ENCODE measurements around the gene SLC35G2.
"Not testable (repeated sequence)": the region's sequence is repeated elsewhere in the genome, so short reads cannot be mapped to it uniquely, and the experiment has no call there.

Gene SLC35G2

DNA sequence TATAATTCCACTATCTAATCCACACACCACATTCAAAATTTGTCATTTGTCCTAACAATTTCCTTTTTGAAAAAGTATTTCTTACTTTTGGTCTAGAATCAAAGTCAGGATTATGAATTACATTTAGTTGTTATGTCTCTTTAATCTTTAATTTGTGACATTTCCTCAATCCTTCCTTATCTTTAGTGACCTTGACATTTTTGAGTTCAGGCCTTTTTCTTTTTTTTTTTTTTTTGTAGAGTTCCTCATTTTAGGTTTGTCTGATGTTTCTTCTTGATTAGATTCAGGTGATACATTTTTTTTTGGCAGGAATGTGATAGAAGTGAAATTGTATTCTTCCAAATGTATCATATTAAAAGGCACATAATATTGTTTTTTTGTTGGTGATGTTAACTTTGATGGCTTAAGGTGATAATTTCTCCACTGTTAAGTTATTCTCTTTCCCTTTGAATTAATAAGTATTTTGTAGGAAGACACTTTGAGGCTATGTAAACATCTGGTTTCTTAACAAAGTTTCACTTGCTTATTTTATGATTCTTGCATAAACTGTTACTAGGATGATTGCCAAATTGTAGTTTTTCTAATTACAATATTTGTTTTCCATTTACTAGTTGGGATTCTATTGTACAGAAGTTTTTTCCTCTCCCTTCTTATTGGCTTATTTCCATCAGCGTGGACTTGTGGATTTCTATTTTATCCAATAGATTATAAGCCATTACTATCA, 16.3 kb downstream of the SLC35G2 start:
- in situ Hi-C loops (cut with MboI; ENCODE audit: low sequenced_read_pairs) = no loop called here

DNA sequence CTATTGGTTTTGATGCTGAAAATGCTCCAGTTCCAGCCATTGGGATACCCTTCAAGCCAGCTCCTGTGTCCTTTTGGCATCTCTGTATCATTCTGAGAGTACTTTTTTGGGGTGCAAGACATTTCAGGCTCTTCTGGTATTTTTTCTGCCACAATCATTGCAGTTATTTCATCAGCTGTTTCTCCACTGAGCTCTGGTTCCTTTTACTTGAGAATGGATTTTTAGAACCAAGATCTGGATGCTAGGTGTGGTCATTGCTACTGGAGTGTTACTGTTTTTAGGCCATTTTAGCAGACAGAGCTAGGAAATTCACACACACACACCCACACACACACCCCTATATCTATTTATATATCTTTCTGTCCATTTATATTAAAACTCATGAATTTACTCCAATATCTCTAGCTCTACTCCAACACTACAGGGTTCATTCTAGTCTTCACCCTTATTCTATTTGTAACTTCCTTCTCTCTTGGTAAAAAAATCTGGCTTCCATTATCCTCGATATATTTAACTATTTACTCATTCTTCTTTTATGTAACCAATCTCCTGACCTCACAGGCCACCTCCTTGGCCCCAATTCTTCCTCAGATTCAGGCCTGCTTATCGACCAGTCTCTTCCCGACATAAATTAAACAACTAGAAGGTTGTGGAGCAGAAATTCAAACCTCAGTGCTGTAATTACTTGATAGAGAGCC, 17.0 kb downstream of the SLC35G2 start:
- in situ Hi-C loops (cut with MboI; ENCODE audit: low sequenced_read_pairs) = no loop called here

DNA sequence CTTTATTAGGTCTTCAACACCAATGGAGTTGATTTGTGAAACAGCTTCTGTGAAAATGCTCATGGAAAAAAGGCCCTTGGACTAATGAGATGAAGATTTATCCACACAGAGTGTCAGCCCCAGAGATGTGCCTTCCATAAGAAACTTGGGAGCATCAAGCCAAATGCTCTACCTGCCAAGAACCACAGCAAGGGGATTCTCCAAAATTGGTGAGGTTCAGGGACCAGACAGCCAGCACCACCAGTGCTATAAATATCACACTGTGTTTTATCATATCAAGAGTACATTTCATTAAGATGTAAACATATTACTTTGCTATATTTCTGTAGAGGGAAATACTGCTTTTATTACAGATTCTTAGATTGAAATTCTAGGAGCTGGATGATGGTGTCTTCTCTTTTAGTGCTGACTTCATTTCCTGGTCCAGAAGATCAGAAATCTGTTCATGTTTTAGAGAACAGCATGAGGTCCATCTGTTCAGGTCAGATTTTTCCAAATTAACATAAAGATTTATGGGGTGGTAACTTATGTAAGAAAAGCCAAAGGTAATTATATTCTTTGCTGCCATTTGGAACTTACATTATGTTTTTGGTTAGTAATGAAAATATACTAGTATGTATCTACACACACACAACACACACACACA, 17.7 kb downstream of the SLC35G2 start:
- in situ Hi-C loops (cut with MboI; ENCODE audit: low sequenced_read_pairs) = no loop called here

DNA sequence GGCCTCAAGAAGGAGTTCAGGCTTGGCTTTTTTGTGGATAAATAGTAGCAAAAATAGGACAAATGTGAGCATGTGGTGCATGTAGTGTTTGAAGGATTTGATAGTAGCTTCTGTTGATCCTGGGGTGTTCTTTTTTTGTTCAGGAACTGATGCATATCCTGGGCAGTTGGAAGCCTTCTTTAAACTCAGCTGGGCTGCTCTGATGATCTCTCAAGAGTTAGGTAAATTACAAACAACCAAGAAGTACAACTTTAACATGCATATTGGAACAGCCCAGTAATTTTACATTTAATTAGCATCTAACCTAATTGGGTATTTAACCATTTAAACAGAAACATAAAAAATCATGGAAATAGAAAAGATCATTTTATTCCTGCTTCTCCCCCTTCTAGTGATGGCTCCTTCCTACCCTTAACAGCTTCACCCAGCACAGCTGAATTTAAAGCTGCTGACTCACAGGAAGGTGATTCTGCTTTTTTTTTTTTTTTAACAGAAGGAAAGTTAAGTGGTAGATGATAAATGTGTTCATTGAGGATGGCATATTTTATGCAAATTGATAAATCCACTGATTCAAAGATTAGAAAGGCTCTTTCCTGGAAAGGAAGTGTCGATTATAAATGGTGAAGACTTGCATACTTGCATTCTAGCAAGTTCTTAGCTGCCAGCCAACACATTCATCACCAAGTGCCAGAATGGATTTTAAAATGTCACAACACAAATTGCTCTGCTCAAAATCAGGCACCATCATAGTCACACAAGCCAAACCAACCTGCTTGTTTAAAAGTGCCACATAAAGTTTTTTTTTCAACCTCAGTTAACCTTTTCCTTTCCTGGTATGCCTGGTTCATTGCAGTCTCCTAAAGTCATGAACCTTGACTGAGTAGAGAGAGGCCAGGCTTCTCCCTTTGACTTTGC, 20.0 kb downstream of the SLC35G2 start:
- in situ Hi-C loops (cut with MboI; ENCODE audit: low sequenced_read_pairs) = no loop called here

DNA sequence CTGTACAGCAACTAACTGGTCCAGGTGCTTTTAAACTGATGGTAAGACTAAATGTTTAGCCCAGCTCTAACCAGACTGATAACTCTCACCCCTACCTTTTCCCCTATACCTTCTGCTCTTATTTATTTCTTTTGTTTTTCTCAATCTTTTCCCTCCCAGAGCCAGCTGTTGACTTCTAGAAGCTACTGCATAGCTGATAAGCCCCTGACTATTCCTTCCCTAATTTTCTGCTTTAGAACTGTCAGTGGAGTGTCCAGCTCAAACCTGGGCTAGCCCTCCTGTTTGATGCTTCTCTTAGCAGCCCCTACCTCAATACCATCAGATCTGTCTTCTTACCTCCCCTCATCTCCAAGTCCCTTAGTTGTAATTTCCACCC, 20.6 kb downstream of the SLC35G2 start:
- in situ Hi-C loops (cut with MboI; ENCODE audit: low sequenced_read_pairs) = no loop called here

DNA sequence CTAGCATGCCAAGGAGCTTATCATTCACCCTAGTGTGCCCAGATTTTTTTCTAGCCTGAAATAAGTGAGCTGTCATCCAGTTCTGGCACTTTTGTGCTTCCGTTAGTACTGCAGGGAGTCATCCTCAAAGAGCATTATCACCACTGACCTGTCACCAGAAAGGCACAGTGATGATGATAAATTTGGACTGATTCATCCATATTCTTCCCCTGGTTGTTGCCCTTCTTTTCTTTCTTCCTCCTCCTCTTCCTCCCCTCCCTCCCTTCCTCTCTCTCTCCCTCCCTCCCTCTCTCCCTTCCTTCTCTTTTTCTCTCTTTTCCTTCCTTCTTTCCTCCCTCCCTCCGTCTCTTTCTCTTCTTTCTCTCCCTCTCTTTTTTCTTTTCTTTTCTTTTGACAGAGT, 21.3 kb downstream of the SLC35G2 start:
- in situ Hi-C loops (cut with MboI; ENCODE audit: low sequenced_read_pairs) = no loop called here

DNA sequence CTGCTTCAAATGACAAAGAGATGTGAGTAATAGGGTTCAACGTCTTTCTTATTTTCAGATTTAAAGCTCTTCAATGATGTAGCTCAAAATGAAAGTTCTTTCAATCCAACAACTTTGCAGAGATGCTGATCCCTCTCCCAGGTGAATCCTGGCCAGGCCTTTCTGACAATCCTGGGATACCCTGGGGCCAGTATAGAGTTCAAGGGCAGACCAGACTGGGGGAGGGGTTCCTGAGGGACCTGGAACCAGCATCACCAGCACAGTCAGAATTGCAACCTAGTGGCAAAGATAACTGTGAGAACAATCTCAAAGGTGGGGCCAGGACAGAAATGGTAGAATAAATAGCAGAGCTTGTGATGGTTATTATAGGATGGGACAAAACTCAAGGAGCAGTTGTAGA, 23.4 kb downstream of the SLC35G2 start:
- in situ Hi-C loops (cut with MboI; ENCODE audit: low sequenced_read_pairs) = no loop called here

DNA sequence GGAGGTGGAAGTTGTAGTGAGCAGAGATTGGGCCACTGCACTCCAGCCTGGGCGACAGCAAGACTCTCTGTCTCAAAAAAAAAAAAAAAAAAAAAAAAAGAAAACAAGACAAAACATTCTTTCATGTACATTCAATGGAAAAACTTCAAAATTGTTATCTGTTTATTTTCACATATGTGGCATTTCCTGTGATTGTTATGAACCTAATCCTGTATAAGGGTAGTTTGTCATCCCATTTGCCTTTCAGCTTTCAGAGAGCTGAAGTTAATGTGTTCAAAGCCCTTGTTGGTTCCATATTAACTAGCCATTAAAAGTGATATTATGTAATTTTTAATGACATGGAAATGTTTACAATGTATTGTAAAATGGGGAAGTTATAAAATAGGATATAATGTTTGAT, 25.8 kb downstream of the SLC35G2 start:
- in situ Hi-C loops (cut with MboI; ENCODE audit: low sequenced_read_pairs) = no loop called here

DNA sequence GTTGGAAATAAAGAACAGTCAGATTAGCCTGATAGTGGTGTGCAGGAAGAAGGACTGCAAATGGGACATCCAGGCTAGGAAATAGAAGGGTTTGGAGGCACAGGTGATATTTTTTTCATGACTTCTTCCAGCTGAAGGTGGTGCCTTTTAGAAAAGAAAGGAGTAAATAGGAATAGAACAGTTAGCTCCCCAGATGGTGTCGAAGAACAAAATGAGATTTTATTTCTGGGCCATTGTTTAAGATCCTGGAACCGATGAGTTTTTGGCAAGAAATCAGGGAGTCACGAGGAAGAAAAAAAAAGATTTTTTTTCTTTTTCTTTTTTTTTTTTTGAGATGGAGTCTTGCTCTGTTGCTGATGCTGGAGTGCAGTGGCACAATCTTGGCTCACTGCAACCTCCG, 33.3 kb downstream of the SLC35G2 start:
- in situ Hi-C loops (cut with MboI; ENCODE audit: low sequenced_read_pairs) = no loop called here

DNA sequence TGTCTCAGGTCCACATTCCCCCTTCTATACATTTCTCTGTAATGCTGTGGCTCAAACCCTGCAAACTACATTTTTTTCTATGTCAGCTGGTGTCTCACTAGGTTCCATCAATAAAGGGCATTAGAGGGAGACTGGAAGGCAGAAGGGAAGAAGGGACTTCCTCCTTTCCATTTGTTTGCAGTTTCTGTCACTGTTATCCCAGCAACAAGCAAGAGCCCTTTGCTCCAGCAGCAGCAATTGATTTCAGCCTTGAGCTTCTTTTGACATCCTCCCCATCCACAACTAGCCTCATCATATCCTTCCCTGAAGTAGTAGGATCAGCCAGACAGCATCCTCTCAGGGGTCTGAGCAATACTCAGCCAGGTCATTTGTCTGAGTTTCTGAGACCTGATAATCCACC, 37.7 kb downstream of the SLC35G2 start:
- in situ Hi-C loops (cut with MboI; ENCODE audit: low sequenced_read_pairs) = no loop called here

DNA sequence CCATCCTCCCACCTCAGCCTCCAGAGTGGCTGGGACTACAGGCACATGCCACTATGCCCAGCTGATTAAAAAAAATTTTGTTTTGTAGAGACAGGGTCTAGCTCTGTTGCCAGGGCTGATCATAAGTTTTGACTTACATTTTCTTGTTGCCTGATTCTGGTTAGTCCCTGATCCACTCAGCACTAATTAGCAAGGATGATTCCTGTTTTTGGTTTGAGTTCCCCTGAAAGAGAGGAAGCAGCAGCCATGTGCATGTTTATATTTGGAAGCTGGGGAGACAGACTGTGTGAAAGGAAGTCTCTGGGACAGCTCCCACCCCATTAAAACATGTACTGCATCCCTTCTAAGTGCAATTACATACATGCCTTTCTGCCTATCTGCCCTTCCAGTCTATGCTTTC, 39.5 kb downstream of the SLC35G2 start:
- in situ Hi-C loops (cut with MboI; ENCODE audit: low sequenced_read_pairs) = no loop called here

DNA sequence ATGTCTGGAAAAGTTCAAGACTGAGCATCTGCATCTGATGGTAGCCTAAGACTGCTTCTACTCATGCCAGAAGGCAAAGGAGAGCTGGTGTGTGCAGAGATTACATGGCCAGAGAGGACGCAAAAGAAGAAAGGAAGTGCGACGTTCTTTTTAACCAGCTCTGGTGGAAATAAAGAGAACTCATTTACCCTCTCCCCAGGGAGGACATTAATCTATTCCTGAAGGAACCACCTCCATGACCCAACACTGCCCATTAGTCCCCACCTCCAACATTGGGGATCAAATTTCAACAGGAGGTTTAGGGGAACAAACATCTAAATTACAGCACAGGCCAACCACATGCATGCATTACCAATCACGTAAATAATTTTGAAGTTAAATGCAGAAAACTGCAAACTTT, 41.6 kb downstream of the SLC35G2 start:
- in situ Hi-C loops (cut with MboI; ENCODE audit: low sequenced_read_pairs) = no loop called here

DNA sequence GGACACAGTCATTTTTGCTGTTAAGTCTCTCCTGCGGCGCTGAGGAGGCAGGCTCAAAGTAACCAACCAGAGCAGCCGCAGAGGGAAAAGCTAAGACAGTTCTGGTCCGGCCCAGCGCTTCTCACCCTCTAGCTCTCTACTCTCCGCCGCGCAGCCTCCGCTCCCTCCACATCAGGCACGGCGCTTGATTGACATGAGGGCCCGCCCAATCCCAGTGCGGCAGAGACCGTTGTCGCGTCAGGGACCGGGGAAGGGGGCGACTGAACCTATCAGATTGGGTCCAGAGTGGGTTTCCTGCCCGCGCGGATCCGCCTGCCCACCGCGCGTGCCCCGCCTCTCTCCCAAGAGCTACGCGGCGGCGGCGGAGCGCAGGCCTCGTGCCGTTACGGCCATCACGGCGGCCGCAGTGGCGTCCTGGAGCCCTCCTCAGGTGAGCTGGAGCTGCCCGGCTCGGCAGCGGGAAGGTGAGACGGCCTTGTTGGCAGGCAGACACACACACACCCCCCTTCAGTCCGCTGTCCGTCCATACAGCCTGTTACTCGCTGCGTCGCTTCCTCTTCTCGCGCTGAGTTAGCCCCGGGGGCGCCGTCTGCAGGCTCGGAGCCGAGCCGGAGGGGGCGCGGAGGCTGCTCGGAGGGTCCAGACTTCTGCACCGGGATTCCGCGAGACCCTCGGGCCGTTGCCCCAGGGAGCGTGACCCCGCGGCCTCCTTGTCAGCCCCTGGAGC, 43.1 kb downstream of the SLC35G2 start, which contains the start of gene NCK1:
Gene NCK1, plus strand, starts transcription at position 319 of the 727 bp plus-strand sequence. CDS start 65,794 bp downstream, outside the sequence.
- in situ Hi-C loops (cut with MboI; ENCODE audit: low sequenced_read_pairs) = no loop called here

DNA sequence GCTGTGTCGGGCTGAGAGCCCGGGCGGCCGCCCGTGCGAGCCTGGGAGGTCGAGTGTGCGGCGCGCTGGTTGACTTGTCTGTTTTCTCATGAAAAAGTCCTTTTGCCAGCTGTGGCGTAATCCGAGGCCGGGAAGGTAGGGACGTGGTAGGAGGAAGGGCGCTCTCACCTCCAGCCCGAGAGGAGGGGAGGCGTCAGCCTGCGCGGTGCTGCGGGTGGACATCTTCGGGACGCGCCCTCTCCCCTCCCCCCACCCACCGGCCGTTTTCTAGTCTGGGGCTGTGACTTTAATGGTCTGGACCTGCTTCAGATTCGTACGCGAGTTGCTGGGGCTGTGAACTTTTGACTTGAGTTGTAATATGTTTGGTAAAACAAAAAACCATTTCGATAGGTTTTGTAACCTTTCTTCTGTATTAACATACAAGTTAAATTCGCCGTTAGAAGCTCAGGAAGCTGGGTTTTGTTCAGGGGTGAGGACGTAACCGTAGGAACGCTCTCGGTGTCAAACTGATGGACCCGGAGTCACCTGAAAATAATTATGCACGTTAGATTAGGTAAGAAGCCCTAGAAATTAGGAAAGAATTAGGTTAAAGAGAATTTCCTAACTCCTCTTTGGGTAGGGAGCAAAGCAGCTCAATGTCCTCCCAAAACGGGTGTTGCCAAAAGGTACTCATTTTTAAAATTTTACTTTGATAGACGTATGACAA, 43.8 kb downstream of the SLC35G2 start:
- in situ Hi-C loops (cut with MboI; ENCODE audit: low sequenced_read_pairs) = no loop called here

DNA sequence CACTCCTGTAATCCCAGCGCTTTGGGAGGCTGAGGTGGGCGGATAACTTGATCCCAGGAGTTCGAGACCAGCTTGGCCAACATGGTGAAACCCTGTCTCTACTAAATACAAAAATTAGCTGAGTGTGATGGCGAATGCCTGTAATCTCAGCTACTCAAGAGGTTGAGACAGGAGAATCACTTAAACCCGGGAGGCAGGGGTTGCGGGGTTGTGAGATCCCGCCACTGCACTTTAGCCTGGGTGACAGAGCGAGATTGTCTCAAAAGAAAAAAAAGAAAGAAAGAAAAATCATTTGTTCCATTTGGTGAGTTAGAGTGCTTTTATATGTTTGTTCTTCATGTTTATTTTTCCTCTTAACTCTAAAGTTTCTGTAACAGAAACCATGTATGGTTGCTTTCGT, 50.4 kb downstream of the SLC35G2 start:
- in situ Hi-C loops (cut with MboI; ENCODE audit: low sequenced_read_pairs) = no loop called here

DNA sequence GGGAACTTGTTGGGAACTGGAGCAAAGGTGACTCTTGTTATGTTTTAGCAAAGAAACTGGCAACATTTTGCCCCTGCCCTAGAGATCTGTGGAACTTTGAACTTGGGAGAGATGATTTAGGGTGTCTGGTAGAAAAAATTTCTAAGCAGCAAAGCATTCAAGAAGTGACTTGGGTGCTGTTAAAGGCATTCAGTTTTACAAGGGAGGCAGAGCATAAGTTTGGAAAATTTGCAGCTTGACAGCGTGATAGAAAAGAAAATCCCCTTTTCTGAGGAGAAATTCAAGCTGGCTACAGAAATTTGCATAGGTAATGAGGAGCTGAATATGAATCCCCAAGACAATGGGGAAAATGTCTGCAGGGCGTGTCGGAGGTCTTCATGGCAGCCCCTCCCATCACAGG, 53.3 kb downstream of the SLC35G2 start:
- in situ Hi-C loops (cut with MboI; ENCODE audit: low sequenced_read_pairs) = not testable (repeated sequence)

DNA sequence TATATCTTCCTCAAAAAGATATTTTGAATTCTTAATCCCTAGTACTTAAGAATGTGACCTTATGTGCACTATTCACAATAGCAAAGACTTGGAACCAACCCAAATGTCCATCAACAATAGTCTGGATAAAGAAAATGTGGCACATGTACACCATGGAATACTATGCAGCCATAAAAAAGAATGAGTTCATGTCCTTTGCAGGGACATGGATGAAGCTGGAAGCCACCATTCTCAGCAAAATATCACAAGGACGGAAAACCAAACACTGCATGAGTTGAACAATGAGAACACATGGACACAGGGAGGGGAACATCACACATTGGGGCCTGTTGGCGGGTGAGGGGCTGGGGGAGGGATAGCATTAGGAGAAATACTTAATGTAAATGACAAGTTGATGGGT, 60.6 kb downstream of the SLC35G2 start:
- in situ Hi-C loops (cut with MboI; ENCODE audit: low sequenced_read_pairs) = not testable (repeated sequence)

DNA sequence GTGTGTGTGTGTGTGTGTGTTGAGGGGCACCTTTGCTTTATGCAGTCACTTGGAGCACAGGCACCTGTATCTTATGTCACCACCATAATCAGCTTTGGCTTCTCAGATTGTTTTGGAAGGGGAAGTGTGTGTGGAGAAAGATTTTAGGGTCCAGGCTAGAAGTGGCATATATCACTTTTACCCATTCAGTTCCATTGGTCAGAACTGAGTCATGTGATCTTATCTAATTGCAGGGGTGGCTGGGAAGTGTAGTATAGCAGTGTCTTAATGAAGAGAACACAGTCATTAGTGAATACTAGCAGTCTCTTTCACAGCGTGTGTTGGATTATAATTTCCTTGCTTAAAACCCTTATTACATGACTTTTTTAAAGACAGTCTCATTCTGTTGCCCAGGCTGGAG, 63.6 kb downstream of the SLC35G2 start:
- in situ Hi-C loops (cut with MboI; ENCODE audit: low sequenced_read_pairs) = no loop called here

DNA sequence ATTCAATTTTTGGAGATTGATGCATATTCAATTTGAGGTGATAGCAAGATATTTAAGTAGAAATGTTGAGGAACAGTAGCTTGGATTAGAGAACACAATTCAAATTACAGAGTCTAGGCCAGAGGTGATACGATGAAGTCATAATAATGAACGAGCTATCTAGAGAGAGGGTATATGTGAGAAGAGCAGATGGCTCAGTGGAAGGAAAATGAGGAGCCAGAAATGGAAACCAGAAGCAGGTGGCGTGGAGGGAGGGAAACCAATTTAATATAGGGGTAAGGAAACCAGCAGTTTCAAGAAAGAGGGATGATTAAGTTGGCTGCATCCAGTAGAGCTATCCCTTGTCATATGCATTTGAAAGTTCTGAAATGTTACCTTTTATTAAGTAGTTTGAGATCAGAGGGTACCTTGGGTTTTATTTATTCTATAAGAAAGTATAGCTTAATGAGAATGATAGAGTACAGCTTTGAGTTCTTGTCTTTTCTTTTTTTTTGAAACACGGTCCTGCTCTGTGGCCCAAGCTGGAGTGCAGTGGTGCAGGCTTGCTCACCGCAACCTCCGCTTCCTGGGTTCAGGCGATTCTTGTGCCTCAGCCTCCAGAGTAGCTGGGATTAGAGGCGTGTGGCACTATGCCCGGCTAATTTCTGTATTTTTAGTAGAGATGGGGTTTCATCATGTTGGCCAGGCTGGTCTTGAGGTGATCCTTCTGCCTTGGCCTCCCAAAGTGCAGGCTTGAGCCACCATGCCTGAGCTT, 65.2 kb downstream of the SLC35G2 start:
- in situ Hi-C loops (cut with MboI; ENCODE audit: low sequenced_read_pairs) = no loop called here

Data from hTERT RPE-1 (cell line).